Kidney (tissue), 14 donors: ENCODE measurements around the gene EHD4. TPM values are rescaled to one million over a fixed set of nuclear protein-coding genes. Genes with fewer than 3 reads are reported as not detected.

Experiments used
- DNase-seq, 5 donors: peaks; one replicate each; pipeline ENCODE4 v3.0.0-alpha.2; 2013 to 2020
- FAIRE-seq: peaks from 2 replicates; lab custom pipeline; 2012; peaks lifted over from hg19 to GRCh38; lab: Jason Lieb, UNC
- H3K27ac ChIP-seq, 2 donors: one replicate each; pipeline ENCODE4 v1.7.0; 2013; ENCODE audit warnings: low read depth in 2 of 2, low read length in 2 of 2, inconsistent platforms in 1 of 2
- H3K27me3 ChIP-seq: one replicate; pipeline ENCODE4 v1.7.1; 2013; ENCODE audit warnings: low read length, inconsistent platforms; ENCODE audit not compliant: control insufficient read depth, insufficient read depth
- H3K36me3 ChIP-seq, 3 donors: one replicate each; pipeline versions ENCODE4 v1.7.0 to v1.7.1; 2013; ENCODE audit warnings: low read length in 3 of 3, control low read depth in 1 of 3, inconsistent platforms in 1 of 3; ENCODE audit not compliant: insufficient read depth in 3 of 3, control insufficient read depth in 2 of 3
- H3K4me1 ChIP-seq, 3 donors: one replicate each; pipeline versions ENCODE4 v1.7.0 to v1.7.1; 2013; ENCODE audit warnings: low read length in 3 of 3, inconsistent platforms in 1 of 3, low read depth in 1 of 3; ENCODE audit not compliant: control insufficient read depth in 2 of 3, insufficient read depth in 2 of 3
- H3K4me3 ChIP-seq, 3 donors: one replicate each; pipeline versions ENCODE4 v1.7.0 to v1.8.1; 2013; ENCODE audit warnings: low read length in 3 of 3, control low read depth in 1 of 3, inconsistent platforms in 1 of 3
- H3K9ac ChIP-seq, 3 donors: one replicate each; pipeline versions ENCODE4 v1.7.0 to v1.7.1; 2013; ENCODE audit warnings: low read length in 3 of 3, control low read depth in 1 of 3, inconsistent platforms in 1 of 3
- H3K9me3 ChIP-seq, 3 donors: one replicate each; pipeline versions ENCODE4 v1.7.0 to v1.7.1; 2013; ENCODE audit warnings: low read length in 3 of 3, control low read depth in 1 of 3, inconsistent platforms in 1 of 3; ENCODE audit not compliant: control insufficient read depth in 2 of 3, insufficient read depth in 1 of 3
- intact Hi-C: fragments of 100-400 bp; cut with DNase I; formaldehyde crosslinking; loops from one replicate; pipeline ENCODE4 v1.11.1; 2022
- polyA plus RNA-seq: library from polyadenylated mRNA; stranded (reverse); fragments of 350-450 nt; fragmentation: Illumina TruSeq; extraction: RNeasy Lipid Tissue Mini Kit (QIAGEN cat#74804); gene quantifications from one replicate; pipeline ENCODE4 v1.2.3, GENCODE V29; 2014; ENCODE audit warnings: low read depth, low replicate concordance; ENCODE audit not compliant: insufficient read depth
- total RNA-seq: library from RNA; stranded (reverse); fragmentation: NEBNext Ultra II Directional; extraction: Animal tissue kit (Norgen Biotek cat#: 25700); gene quantifications from one replicate; pipeline ENCODE4 v1.2.1, GENCODE V29; 2021
- TF ChIP-seq, protein P1 (sequence below): IDR thresholded peaks from 3 replicates; pipeline ENCODE4 v1.5.1; 2012; ENCODE audit warnings: mild to moderate bottlenecking, moderate library complexity, borderline replicate concordance; ENCODE audit not compliant: insufficient read depth; ENCODE audit errors: extremely low read depth
- donor health status: control.
- donor health status: control.
- donor health status: control.
- donor health status: control.
- donor health status: control.
- donor health status: DM: yes; HTN: yes; CAD: no.
- donor health status: Normal renal cell carcinoma (clear cell type).

EHD4 gene
- total and polyA plus RNA-seq, 2 donors from 2014 or later, result 15.7 to 38.5 TPM

DNA sequence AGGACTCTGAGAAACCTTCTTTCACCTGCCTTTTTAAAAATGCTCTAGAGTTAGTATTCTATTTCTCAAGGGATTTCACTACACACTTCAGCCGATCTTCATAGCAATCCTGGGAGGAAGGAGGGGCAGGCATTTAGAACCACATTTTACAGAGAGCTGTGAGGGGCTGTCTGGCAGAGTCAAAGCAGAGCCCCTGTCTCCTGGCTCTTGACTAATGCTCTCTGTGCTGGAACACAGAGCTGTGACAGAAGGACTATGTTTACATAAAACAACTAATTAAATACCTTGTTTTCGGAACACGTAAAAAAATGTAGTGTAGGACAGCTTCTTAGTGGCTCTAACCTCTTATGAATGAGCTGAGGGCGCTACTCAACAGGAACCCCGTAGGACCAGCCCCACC, 70.9 kb downstream of the EHD4 start:
- TF ChIP-seq, protein P1, sequence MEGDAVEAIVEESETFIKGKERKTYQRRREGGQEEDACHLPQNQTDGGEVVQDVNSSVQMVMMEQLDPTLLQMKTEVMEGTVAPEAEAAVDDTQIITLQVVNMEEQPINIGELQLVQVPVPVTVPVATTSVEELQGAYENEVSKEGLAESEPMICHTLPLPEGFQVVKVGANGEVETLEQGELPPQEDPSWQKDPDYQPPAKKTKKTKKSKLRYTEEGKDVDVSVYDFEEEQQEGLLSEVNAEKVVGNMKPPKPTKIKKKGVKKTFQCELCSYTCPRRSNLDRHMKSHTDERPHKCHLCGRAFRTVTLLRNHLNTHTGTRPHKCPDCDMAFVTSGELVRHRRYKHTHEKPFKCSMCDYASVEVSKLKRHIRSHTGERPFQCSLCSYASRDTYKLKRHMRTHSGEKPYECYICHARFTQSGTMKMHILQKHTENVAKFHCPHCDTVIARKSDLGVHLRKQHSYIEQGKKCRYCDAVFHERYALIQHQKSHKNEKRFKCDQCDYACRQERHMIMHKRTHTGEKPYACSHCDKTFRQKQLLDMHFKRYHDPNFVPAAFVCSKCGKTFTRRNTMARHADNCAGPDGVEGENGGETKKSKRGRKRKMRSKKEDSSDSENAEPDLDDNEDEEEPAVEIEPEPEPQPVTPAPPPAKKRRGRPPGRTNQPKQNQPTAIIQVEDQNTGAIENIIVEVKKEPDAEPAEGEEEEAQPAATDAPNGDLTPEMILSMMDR, result no peak
- intact Hi-C loops, result no loop called here
- H3K9me3 ChIP-seq, result no peaks in the 10 kb centered on the region
- H3K27me3 ChIP-seq, result no peaks in the 10 kb centered on the region
- FAIRE-seq (no peak), DNase-seq (no peak)
- peaks cover 0 to 4% (median 3%) of the 10 kb centered on the region in 3 donors for H3K4me1 ChIP-seq
- H3K27ac ChIP-seq, result no peak overlapping the region
- no peak overlapping the region for H3K9ac ChIP-seq
- H3K36me3 ChIP-seq, result peaks cover 0 to 6% (median 5%) of the 10 kb centered on the region in 3 donors
- H3K4me3 ChIP-seq, result no peak overlapping the region

DNA sequence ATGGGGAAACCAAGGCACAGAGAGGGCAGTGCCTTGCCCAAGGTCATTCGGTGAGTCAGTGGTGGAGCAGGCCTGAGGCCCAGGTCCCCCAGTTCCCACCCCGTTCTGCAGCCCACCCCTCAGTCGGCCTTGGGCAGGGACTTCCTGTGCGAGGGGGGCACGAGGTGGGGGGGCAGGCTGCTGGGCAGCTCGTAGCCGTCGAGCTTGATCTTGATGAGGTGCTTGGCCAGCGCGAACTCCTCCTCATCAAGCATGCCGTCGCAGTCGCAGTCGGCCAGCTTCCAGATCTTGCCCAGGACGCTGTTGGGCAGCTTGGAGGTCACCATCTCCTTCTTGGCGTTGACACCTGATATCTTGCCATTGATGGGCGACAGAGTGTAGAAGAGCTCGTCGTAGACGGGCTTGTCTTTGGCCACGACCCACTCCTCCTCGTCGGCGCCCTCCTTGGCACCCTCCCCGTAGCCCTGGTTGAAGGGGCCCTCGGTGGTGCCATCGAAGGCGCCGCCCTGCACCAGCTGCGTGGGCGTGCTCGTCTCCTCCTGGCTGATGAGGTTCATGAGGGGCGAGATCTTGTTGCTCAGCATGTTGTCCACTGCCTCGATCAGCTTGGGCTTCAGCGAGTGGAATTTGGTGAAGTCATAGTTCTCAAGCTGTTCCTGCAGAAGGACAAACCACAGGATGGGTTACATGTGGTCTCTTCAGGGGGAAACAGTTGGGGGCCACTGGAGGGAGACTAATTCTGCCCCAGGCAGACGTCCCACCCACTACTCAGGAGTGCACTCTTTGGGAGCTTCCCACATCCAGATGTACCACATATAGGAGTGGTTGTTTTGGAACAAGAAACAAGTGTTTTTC, 71.6 kb downstream of the EHD4 start:
- FAIRE-seq, result no peak
- no peak overlapping the region for H3K27ac ChIP-seq
- no peaks in the 10 kb centered on the region for H3K9me3 ChIP-seq
- TF ChIP-seq, protein P1, result no peak
- no peak overlapping the region for H3K9ac ChIP-seq
- H3K4me3 ChIP-seq, result no peak overlapping the region
- H3K36me3 ChIP-seq, result peaks cover 0 to 6% (median 4%) of the 10 kb centered on the region in 3 donors
- peaks cover 0 to 4% (median 3%) of the 10 kb centered on the region in 3 donors for H3K4me1 ChIP-seq
- DNase-seq, result no peak
- no peaks in the 10 kb centered on the region for H3K27me3 ChIP-seq
- intact Hi-C loops, result no loop called here

DNA sequence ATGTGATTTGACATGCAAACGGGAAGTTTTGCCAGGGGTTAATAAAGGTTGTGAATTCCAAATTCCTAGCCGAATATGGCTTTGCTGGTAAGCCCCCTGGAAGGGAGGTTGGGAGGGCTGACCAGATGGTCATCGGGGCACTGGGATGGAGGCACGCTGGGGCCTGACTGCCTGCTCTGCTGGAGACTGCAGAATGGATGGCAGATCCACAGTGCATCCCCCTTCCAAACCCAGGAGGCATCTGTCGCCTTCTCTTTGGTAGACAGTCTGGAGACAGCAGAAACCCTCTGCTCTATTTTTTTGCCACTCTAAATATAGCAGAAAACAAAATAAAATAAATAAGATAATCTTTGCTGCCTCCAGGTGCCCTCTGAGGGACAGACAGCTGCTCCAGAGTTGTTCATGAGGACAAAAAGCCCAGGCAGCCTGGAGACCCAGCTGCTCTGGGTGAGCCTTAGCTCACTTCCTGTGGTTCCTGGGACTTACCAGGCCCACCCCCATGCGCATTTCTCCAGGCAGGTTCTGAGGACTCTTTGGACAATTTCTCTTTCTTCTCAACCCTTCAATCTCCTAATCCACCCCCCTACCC, 72.4 kb downstream of the EHD4 start:
- no peaks in the 10 kb centered on the region for H3K27me3 ChIP-seq
- H3K36me3 ChIP-seq, result peaks cover 0 to 6% (median 4%) of the 10 kb centered on the region in 3 donors
- no peaks in the 10 kb centered on the region for H3K9me3 ChIP-seq
- peaks cover 0 to 6% (median 4%) of the 10 kb centered on the region in 3 donors for H3K4me1 ChIP-seq
- TF ChIP-seq, protein P1, result no peak
- no peak overlapping the region for H3K9ac ChIP-seq
- no peak for FAIRE-seq
- H3K27ac ChIP-seq, result no peak overlapping the region
- intact Hi-C loops, result no loop called here
- no peak overlapping the region for H3K4me3 ChIP-seq
- DNase-seq, result no peak
